Pancreas (tissue), 10 donors: Measurements from ENCODE around the gene CXCL16. TPM values are rescaled to one million over a fixed set of nuclear protein-coding genes. Genes with fewer than 3 reads are reported as not detected.

ENCODE experiments used
- ATAC-seq, 4 donors: fragments of 200-7000 bp; cut with Tn5 transposase; one replicate each; pipeline versions ENCODE4 v1.8.0 to v1.9.1; 2020; ENCODE audit warnings: mild to moderate bottlenecking in 4 of 4, moderate library complexity in 4 of 4
- DNase-seq, 6 donors: peaks; one replicate each; pipeline ENCODE4 v3.0.0-alpha.2; 2020
- FAIRE-seq: peaks from 2 replicates; lab custom pipeline; 2012; peaks lifted over from hg19 to GRCh38; lab: Jason Lieb, UNC
- H3K27ac ChIP-seq, 4 donors: fragments of 200-600 bp; sonication (generic); 1 replicate in 3 of 4; 2 replicates in 1 of 4; pipeline versions ENCODE4 v1.5.0 to v1.8.0; 2020
- H3K27me3 ChIP-seq, 4 donors: fragments of 200-600 bp; one replicate each; pipeline ENCODE4 v1.8.0; 2021
- H3K36me3 ChIP-seq, 3 donors: fragments of 200-600 bp; sonication (generic) in 1 of 3; one replicate each; pipeline versions ENCODE4 v1.5.0 to v1.8.0; 2020 to 2021
- H3K4me1 ChIP-seq, 3 donors: fragments of 200-600 bp; one replicate each; pipeline ENCODE4 v1.8.0; 2021
- H3K4me3 ChIP-seq, 4 donors: fragments of 200-600 bp; sonication (generic) in 2 of 4; one replicate each; pipeline versions ENCODE4 v1.5.0 to v1.8.0; 2020 to 2021
- H3K9me3 ChIP-seq, 4 donors: fragments of 200-600 bp; one replicate each; pipeline ENCODE4 v1.8.0; 2021
- CTCF ChIP-seq, 4 donors: fragments of 200-600 bp; sonication (generic) in 3 of 4; IDR thresholded peaks; one replicate each; pipeline versions ENCODE4 v1.5.0 to v1.8.0; 2021; ENCODE audit warnings: antibody characterized with exemption in 4 of 4
- WGBS, 2 donors: extraction: QIAGEN DNeasy Blood & Tissue Kit; methylation state at CpG; one replicate each; pipeline ENCODE4 v1.1.7; 2013; 5-methylcytosine and 5-hydroxymethylcytosine counted together
- intact Hi-C, 3 donors: fragments of 100-400 bp; cut with DNase I; formaldehyde crosslinking; loops; one replicate each; pipeline versions ENCODE4 v1.11.1 to v1.14.2; 2022
- polyA plus RNA-seq, 2 donors: library from polyadenylated mRNA; stranded (reverse); fragments of 200-250 nt; gene quantifications; one replicate each; pipeline ENCODE4 v1.2.3, GENCODE V29; 2013
- total RNA-seq, 6 donors: library from RNA; stranded (reverse); fragmentation: NEBNext Ultra II Directional in 4 of 6; extraction: Animal tissue kit (Norgen Biotek cat#: 25700) in 4 of 6; gene quantifications; one replicate each; pipeline versions ENCODE4 v1.2.1 to v1.2.4, GENCODE V29; 2021 to 2023
- donor health status: healthy with polysubstance abuse.
- donor health status: DM: no; HTN: no; CAD: no; lungs with moderate emphysema.
- donor health status: DM: no; HTN: no; CAD: no.
- donor health status: control.
- donor health status: control.
- donor health status: Bipolar disorder and iron deficiency.
- donor health status: DM: yes; HTN: yes; CAD: no.
- donor health status: DM: no; HTN: no; CAD: no.
- donor health status: DM: no; HTN: no; CAD: no.
- donor health status: DM: yes; HTN: yes; CAD: no.

Gene CXCL16
- total and polyA plus RNA-seq, 8 donors = 7.6 to 55.6 (median 10.0) TPM

DNA sequence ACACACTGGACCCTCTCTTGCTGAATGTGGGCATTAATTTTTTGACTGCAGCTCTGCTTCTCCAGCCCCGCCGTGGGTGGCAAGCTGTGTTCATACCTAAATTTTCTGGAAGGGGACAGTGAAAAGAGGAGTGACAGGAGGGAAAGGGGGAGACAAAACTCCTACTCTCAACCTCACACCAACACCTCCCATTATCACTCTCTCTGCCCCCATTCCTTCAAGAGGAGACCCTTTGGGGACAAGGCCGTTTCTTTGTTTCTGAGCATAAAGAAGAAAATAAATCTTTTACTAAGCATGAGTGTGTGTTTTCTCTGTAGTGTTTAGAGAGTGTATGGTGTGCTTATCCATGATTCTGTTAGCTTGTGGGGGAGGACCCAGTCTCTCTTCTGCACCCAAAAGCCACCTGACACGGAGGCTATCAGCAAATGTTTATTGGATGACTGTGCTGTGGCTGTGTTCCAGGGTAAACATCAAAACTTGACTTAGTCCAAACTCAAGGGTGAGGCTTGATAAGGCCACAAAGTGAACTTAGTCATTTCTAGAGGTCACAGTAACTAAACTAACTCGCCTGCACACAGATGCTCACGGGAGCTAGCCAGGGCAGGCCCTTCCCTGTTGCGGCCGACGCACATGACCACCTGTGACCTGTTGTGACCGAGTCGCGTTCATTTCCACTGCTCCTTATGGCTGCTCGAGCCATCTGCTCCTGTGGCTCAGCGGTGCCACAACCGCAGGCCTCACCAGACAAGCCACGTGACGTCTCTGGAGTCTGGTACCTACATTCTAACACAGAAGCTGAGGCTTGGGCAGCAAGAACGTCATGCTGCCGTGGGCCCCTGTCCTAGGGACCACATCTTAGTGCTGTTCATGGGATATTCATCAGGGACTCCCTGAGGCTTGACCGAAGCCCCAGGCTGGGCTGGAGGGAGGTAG lies 18.3 kb downstream of the CXCL16 start:
- WGBS, 2 donors = 20 to 24% methylated on average over 20 of the region's 20 CpGs
- no peak for TF ChIP-seq CTCF (IDR thresholded peaks at IDR 0.05)
- ATAC-seq (peak; percentile 89 to 93 (median 90)), FAIRE-seq (peak; percentile 41), DNase-seq (peak in 5 of 6 donors; percentile 84 to 90 (median 86))
- H3K9me3 ChIP-seq = no peaks in the 10 kb centered on the region
- H3K27ac ChIP-seq = peak overlapping the region; percentile 75 to 90 (median 83)
- H3K27me3 ChIP-seq = no peaks in the 10 kb centered on the region
- intact Hi-C loops = no loop called here
- no peaks in the 10 kb centered on the region for H3K36me3 ChIP-seq
- H3K4me3 ChIP-seq = no peak overlapping the region
- peaks cover 19 to 23% (median 20%) of the 10 kb centered on the region in 3 donors for H3K4me1 ChIP-seq

DNA sequence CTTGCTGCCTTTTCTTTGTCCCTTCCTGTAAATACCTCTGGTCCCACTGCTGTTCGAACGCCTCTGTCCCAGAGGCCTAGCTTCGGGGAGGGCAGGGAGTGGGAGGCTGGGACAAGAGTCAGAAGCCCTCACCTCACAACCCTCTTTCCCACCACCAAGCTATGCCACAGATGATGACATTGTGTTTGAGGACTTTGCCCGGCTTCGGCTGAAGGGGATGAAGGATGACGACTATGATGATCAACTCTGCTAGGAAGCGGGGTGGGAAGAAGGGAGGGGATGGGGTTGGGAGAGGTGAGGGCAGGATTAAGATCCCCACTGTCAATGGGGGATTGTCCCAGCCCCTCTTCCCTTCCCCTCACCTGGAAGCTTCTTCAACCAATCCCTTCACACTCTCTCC lies 18.9 kb downstream of the CXCL16 start:
- Histone ChIP-seq H3K36me3 (no peaks in the 10 kb centered on the region), H3K27ac (peak overlapping the region in 3 of 4 donors; percentile 75 to 90 (median 89)), H3K27me3 (no peaks in the 10 kb centered on the region), H3K4me1 (peaks cover 19 to 23% (median 20%) of the 10 kb centered on the region in 3 donors), H3K9me3 (no peaks in the 10 kb centered on the region), H3K4me3 (no peak overlapping the region)
- DNase-seq (no peak), ATAC-seq (no peak), FAIRE-seq (no peak)
- intact Hi-C loops = no loop called here
- TF ChIP-seq CTCF (IDR thresholded peaks at IDR 0.05) = no peak
- 86% methylated on average over 7 of the region's 7 CpGs for WGBS, 2 donors

GRCh38 chr17:4719684-4720221 lies 20.0 kb downstream of the CXCL16 start:
- no peak for TF ChIP-seq CTCF (IDR thresholded peaks at IDR 0.05)
- H3K9me3 ChIP-seq = no peaks in the 10 kb centered on the region
- ATAC-seq = peak; percentile 22 to 46 (median 36)
- H3K36me3 ChIP-seq = no peaks in the 10 kb centered on the region
- 48 to 56% methylated on average over 15 of the region's 15 CpGs for WGBS, 2 donors
- H3K4me1 ChIP-seq = peaks cover 19 to 23% (median 20%) of the 10 kb centered on the region in 3 donors
- H3K4me3 ChIP-seq = no peak overlapping the region
- DNase-seq = peak in 4 of 6 donors; percentile 52 to 75 (median 62)
- intact Hi-C loops = loop anchor here in 1 of 3 donors (10.0 kb wide), 1 partner anchor 175 kb away; the partner anchor contains the start of gene C17orf107
- no peak for FAIRE-seq
- H3K27me3 ChIP-seq = no peaks in the 10 kb centered on the region
- H3K27ac ChIP-seq = no peak overlapping the region

DNA sequence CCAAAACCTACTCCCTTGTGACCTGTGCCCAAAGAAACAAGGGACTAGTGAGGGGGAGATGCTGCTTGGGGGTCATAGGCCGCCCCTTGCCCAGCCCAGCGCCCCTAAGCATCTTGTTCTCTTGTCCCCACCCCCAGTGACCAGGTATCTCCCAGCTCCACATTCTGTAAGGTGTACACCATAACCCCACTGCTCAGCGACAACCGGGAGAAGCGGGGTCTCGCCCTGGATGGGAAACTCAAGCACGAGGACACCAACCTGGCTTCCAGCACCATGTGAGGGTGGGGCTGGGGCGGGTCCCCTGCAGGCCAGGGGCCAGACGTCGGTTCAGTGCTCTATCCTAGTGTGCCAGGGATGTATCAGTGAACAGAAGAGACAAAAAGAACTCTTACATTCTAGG lies 20.6 kb downstream of the CXCL16 start:
- TF ChIP-seq CTCF (IDR thresholded peaks at IDR 0.05) = no peak
- H3K36me3 ChIP-seq = no peaks in the 10 kb centered on the region
- no peak overlapping the region for H3K27ac ChIP-seq
- DNase-seq = no peak
- no peak for ATAC-seq
- intact Hi-C loops = loop anchor here in 1 of 3 donors (10.0 kb wide), 1 partner anchor 176 kb away; the partner anchor contains the start of gene C17orf107
- no peak overlapping the region for H3K4me3 ChIP-seq
- H3K4me1 ChIP-seq = peaks cover 19 to 23% (median 20%) of the 10 kb centered on the region in 3 donors
- no peaks in the 10 kb centered on the region for H3K27me3 ChIP-seq
- no peak for FAIRE-seq
- H3K9me3 ChIP-seq = no peaks in the 10 kb centered on the region
- 84 to 88% methylated on average over 10 of the region's 10 CpGs for WGBS, 2 donors
